ENCODE data around the gene SMAD2.
"Not testable (repeated sequence)": the region's sequence is repeated elsewhere in the genome, so short reads cannot be mapped to it uniquely, and the experiment has no call there.

The SMAD2 gene

DNA sequence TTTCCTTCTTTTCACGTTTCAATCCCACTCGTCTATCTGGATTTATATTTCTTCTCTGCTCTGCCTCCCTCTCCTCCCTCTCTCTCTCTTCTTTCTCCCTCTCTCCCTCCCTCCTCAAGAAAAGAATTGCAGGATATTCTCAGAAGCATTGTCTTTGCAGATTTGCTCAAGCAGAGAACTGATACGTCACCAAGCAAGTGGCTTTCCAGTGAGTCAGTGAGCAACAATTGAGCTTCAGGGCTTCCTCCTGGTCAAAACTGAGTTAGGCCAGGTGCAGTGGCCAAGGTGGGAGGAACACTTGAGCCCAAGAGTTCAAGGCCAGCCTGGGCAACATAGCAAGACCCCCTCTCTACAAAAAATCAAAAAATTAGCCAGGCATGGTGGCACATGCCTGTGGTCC is 151.1 kb downstream of the SMAD2 start:
- H3K4me1 ChIP-seq (ENCODE audit: control insufficient read depth, low read depth, low read length): no peaks in the 10 kb centered on the region
- no peak overlapping the region for H3K9ac ChIP-seq (ENCODE audit: low read length)
- H3K27ac ChIP-seq (ENCODE audit: low read length): no peak overlapping the region
- no peak overlapping the region for H3K4me3 ChIP-seq (ENCODE audit: low read length)
- no peaks in the 10 kb centered on the region for H3K27me3 ChIP-seq (ENCODE audit: control insufficient read depth, insufficient read depth, low read length)
- H3K9me3 ChIP-seq (ENCODE audit: control insufficient read depth, low read depth, low read length): no peaks in the 10 kb centered on the region
- H3K36me3 ChIP-seq (ENCODE audit: control insufficient read depth, low read depth, low read length): no peaks in the 10 kb centered on the region

DNA sequence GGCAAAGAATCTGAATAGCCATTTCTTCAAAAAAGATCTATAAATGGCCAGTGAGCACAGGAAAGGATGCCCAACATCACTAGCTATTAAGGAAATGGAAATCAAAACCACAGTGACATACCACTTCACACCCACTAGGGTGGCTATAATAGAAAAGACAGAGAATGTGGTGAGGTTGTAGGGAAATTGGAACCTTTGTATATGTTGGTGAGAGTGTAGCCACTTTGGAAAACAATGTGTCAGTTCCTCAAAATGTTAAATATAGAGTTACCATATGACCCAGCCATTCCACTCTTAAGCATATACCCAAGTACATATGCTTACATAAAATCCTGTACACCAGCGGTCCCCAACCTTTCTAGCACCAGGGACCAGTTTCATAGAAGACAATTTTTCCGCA is 152.8 kb downstream of the SMAD2 start:
- H3K27ac ChIP-seq (ENCODE audit: low read length): no peak overlapping the region
- H3K4me3 ChIP-seq (ENCODE audit: low read length): no peak overlapping the region
- no peaks in the 10 kb centered on the region for H3K9me3 ChIP-seq (ENCODE audit: control insufficient read depth, low read depth, low read length)
- H3K4me1 ChIP-seq (ENCODE audit: control insufficient read depth, low read depth, low read length): no peaks in the 10 kb centered on the region
- H3K36me3 ChIP-seq (ENCODE audit: control insufficient read depth, low read depth, low read length): no peaks in the 10 kb centered on the region
- H3K27me3 ChIP-seq (ENCODE audit: control insufficient read depth, insufficient read depth, low read length): no peaks in the 10 kb centered on the region
- no peak overlapping the region for H3K9ac ChIP-seq (ENCODE audit: low read length)

DNA sequence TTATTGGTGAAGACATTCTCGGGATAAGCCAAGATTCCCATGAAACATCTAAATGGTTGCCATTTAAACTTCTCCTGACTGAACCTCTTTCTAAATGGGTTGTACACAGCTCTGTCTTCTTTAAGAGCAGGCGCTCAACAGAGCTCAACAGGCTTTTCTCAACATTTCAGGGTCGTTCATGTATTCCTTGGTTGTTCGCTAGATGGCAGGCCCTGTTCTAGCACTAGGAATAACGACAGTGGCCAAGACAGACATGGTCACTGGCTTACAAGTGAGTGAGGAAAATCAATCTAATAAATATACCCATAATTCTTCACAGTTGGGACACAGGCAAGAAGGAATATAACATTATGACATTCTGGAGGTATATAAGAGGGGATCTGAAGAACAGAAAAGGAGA is 154.5 kb downstream of the SMAD2 start:
- Histone ChIP-seq H3K36me3 (ENCODE audit: control insufficient read depth, low read depth, low read length) (no peaks in the 10 kb centered on the region), H3K27me3 (ENCODE audit: control insufficient read depth, insufficient read depth, low read length) (no peaks in the 10 kb centered on the region), H3K4me1 (ENCODE audit: control insufficient read depth, low read depth, low read length) (no peaks in the 10 kb centered on the region), H3K9me3 (ENCODE audit: control insufficient read depth, low read depth, low read length) (no peaks in the 10 kb centered on the region), H3K27ac (ENCODE audit: low read length) (no peak overlapping the region), H3K4me3 (ENCODE audit: low read length) (no peak overlapping the region), H3K9ac (ENCODE audit: low read length) (no peak overlapping the region)

DNA sequence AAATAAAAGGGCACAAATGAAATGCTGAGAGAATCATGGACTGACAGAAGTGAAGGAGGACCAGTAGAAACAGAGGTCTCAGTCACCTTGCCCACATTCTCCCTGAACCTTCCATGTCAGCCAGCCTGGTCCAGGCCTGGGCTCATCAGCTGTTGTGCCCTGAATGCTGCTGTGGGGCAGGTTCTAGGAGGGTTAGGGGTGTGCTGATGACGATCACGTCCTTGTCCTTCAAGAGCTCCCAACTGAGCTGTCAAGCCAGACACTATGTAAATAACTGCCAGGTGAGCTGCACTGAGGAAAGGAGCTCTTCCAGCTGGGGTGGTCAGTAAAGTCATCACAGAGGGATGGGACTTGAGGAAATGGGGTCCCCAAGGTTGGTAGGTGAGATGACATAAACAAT is 156.5 kb downstream of the SMAD2 start:
- H3K36me3 ChIP-seq (ENCODE audit: control insufficient read depth, low read depth, low read length): no peaks in the 10 kb centered on the region
- H3K9ac ChIP-seq (ENCODE audit: low read length): no peak overlapping the region
- H3K27ac ChIP-seq (ENCODE audit: low read length): no peak overlapping the region
- no peaks in the 10 kb centered on the region for H3K9me3 ChIP-seq (ENCODE audit: control insufficient read depth, low read depth, low read length)
- no peaks in the 10 kb centered on the region for H3K27me3 ChIP-seq (ENCODE audit: control insufficient read depth, insufficient read depth, low read length)
- no peaks in the 10 kb centered on the region for H3K4me1 ChIP-seq (ENCODE audit: control insufficient read depth, low read depth, low read length)
- no peak overlapping the region for H3K4me3 ChIP-seq (ENCODE audit: low read length)

DNA sequence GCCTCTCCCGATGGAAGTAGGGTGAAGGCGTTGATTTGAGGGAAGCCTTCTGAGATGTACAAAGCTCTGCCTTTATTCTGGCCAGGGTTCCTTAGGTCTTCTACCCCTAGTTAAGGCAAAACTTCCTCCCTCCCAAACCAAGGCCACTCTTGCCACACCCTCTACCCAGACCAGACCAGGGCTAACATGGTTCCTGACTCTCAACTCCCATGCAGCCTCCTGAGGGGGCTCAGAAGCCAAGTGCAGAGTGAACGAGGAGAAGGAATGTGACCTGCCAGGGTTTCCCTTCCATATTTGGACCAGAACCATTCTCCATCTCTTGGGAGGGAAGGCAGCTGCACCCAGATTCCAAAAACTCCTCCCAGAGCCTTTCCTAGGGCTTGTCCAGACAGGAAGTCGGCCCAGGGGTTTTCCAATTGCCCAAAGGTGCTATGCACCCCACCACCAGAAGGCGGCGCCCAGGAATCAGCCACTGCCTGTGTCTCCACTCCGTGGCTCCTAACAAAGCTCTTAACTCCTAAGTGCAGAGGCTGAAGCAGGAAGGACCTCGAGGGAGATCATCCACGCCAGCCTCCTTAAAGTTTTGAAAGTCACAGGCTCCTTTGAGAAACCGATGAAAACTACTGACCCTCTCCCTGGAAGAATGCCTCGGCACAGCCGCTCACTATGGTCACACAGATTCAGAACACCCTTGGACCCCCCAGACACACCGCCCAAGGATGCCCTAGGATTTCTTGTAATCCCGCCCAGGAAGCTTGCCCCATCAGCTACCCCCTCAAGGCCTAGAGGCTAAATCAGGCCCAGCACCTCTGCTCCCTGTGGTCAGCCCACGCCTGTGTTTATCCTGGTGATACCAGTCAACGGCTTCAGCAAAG is 157.8 kb downstream of the SMAD2 start:
- Histone ChIP-seq H3K27ac (ENCODE audit: low read length) (no peak overlapping the region), H3K27me3 (ENCODE audit: control insufficient read depth, insufficient read depth, low read length) (no peaks in the 10 kb centered on the region)

DNA sequence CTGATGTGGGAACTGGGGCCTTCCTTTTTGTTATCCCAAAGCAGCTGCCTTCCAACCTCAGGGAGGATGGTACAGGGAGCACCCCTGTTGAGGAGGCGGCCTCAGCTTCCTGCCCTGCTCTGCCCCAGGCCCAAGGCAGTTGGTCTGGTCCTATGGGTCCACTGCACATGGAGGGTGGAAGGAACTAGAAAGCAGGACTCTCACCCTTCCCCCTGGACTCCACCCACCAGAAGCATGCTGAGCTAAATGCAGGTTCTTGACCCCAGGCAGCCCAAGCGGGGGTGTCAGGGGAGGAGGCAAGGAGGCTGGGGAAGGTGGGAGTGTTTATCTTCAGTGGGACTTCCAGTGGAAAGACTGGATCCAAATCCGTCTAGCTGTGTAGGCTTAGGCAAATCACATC is 158.5 kb downstream of the SMAD2 start:
- Histone ChIP-seq H3K27me3 (ENCODE audit: control insufficient read depth, insufficient read depth, low read length) (no peaks in the 10 kb centered on the region), H3K9me3 (ENCODE audit: control insufficient read depth, low read depth, low read length) (no peaks in the 10 kb centered on the region), H3K27ac (ENCODE audit: low read length) (no peak overlapping the region), H3K9ac (ENCODE audit: low read length) (no peak overlapping the region), H3K4me1 (ENCODE audit: control insufficient read depth, low read depth, low read length) (peaks cover 4% of the 10 kb centered on the region), H3K36me3 (ENCODE audit: control insufficient read depth, low read depth, low read length) (no peaks in the 10 kb centered on the region), H3K4me3 (ENCODE audit: low read length) (no peak overlapping the region)

More for the DNA sequence above, 157.8 kb downstream of the SMAD2 start:
- Histone ChIP-seq H3K36me3 (ENCODE audit: control insufficient read depth, low read depth, low read length) (no peaks in the 10 kb centered on the region), H3K4me1 (ENCODE audit: control insufficient read depth, low read depth, low read length) (peaks cover 4% of the 10 kb centered on the region), H3K9ac (ENCODE audit: low read length) (no peak overlapping the region), H3K9me3 (ENCODE audit: control insufficient read depth, low read depth, low read length) (no peaks in the 10 kb centered on the region), H3K4me3 (ENCODE audit: low read length) (no peak overlapping the region)

DNA sequence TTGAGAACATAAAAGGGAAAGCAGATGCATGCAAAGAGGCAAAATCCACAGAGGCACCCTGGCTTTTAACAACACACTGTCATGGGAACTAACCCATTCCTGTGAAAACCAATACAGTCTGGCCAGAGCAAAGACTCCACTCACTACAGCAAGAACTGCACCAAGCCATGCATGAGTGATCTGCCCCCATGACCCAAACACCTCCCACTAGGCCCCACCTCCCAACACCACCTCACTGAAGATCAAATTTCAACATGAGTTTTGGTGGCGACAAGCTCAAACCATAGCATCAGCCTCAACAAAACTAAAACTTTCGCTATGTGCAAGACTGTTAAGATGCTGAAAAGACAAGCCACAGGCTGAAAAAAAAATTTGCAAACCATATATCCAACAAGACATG is 162.8 kb downstream of the SMAD2 start:
- Histone ChIP-seq H3K4me1 (ENCODE audit: control insufficient read depth, low read depth, low read length) (peaks cover 4% of the 10 kb centered on the region), H3K9ac (ENCODE audit: low read length) (no peak overlapping the region), H3K27ac (ENCODE audit: low read length) (no peak overlapping the region), H3K9me3 (ENCODE audit: control insufficient read depth, low read depth, low read length) (no peaks in the 10 kb centered on the region), H3K4me3 (ENCODE audit: low read length) (no peak overlapping the region), H3K27me3 (ENCODE audit: control insufficient read depth, insufficient read depth, low read length) (no peaks in the 10 kb centered on the region), H3K36me3 (ENCODE audit: control insufficient read depth, low read depth, low read length) (no peaks in the 10 kb centered on the region)

DNA sequence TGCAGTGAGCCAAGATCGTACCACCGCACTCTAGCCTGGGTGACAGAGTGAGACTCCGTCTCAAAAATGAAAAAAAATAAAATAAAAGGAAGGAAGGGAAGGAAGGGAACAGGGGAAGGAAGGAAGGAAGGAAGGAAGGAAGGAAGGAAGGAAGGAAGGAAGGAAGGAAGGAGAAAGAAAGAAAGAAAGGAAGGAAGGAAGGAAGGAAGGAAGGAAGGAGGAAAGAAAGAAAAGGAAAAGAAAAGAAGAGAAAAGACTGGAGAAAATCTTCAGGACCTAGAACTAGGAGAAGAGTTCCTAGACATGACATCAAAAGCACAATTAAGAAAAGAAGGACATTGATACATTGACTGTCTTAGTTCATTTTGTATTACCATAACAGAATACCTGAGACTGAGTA is 163.3 kb downstream of the SMAD2 start:
- not testable (repeated sequence) for H3K9ac ChIP-seq (ENCODE audit: low read length); H3K4me3 ChIP-seq (ENCODE audit: low read length); H3K27ac ChIP-seq (ENCODE audit: low read length); H3K36me3 ChIP-seq (ENCODE audit: control insufficient read depth, low read depth, low read length); H3K4me1 ChIP-seq (ENCODE audit: control insufficient read depth, low read depth, low read length); H3K9me3 ChIP-seq (ENCODE audit: control insufficient read depth, low read depth, low read length); H3K27me3 ChIP-seq (ENCODE audit: control insufficient read depth, insufficient read depth, low read length)

Data from iPS-18a (cell line).